CD4-positive, alpha-beta T cell treated with Interleukin-1 beta for 1 hour (primary cell): Measurements from ENCODE around the gene PLIN5.

Source experiments
- DNase-seq, 2 donors: peaks; one replicate each; pipeline ENCODE4 v3.0.0-alpha.2; 2020 to 2022

Gene PLIN5

GRCh38 chr19:4534836-4535658 is at the start of gene PLIN5:
Gene PLIN5 (minus strand): TSS chr19:4535224. CDS start chr19:4534074, 1,150 bp downstream.
- DNase-seq = peak; percentile 46 to 60

- no peak for DNase-seq
These were observed 49.1 kb upstream of the PLIN5 start for GRCh38 chr19:4583961-4584669.

GRCh38 chr19:4582980-4583842 is 48.2 kb upstream of the PLIN5 start:
- DNase-seq = no peak

- DNase-seq = no peak
These were observed 46.9 kb upstream of the PLIN5 start for GRCh38 chr19:4581666-4582553.

- no peak for DNase-seq
These were observed 46.1 kb upstream of the PLIN5 start for GRCh38 chr19:4580961-4581665.

- no peak for DNase-seq
These were observed 45.2 kb upstream of the PLIN5 start for GRCh38 chr19:4580021-4580901.

- no peak for DNase-seq
These were observed 44.4 kb upstream of the PLIN5 start for GRCh38 chr19:4579389-4579788.

- DNase-seq = no peak
These were observed 43.7 kb upstream of the PLIN5 start for GRCh38 chr19:4578552-4579248.

GRCh38 chr19:4577020-4577782 is 42.2 kb upstream of the PLIN5 start:
- no peak for DNase-seq

GRCh38 chr19:4576016-4576933 is 41.3 kb upstream of the PLIN5 start:
- peak; percentile 54 to 64 for DNase-seq

- DNase-seq = peak in 1 of 2 donors; percentile 22
These were observed 40.4 kb upstream of the PLIN5 start for GRCh38 chr19:4575267-4576015.

- DNase-seq = no peak
These were observed 38.7 kb upstream of the PLIN5 start for GRCh38 chr19:4573682-4574081.

- DNase-seq = no peak
These were observed 36.4 kb upstream of the PLIN5 start for GRCh38 chr19:4571305-4571917.

- no peak for DNase-seq
These were observed 35.9 kb upstream of the PLIN5 start for GRCh38 chr19:4570916-4571304.

- DNase-seq = no peak
These were observed 35.4 kb upstream of the PLIN5 start for GRCh38 chr19:4570402-4570801.

- DNase-seq = peak in 1 of 2 donors; percentile 25
These were observed 33.9 kb upstream of the PLIN5 start for GRCh38 chr19:4568886-4569285.
